SK-N-SH treated with all-trans-retinoic acid at 6 μM for 48 hours (cell line): Measurements from ENCODE around the gene PKDCC.

ENCODE experiments used
- ARNTL ChIP-seq: fragments of 450-650 bp; formaldehyde crosslinking; IDR thresholded peaks from 2 replicates; pipeline ENCODE4 v1.5.0; 2020; ENCODE audit warnings: low read depth, mild to moderate bottlenecking, moderate library complexity, borderline replicate concordance
- CSDC2 ChIP-seq: fragments of 250-450 bp; sonication (Bioruptor Pico); IDR thresholded peaks from 2 replicates; pipeline ENCODE4 v1.5.0; 2020; ENCODE audit warnings: mild to moderate bottlenecking, moderate library complexity
- GLIS3 ChIP-seq: fragments of 250-450 bp; sonication (Bioruptor Pico); IDR thresholded peaks from 2 replicates; pipeline ENCODE4 v1.5.0; 2020; ENCODE audit warnings: mild to moderate bottlenecking, moderate library complexity
- PATZ1 ChIP-seq: fragments of 250-450 bp; sonication (Bioruptor Pico); IDR thresholded peaks from 2 replicates; pipeline ENCODE4 v1.8.0; 2020; ENCODE audit warnings: mild to moderate bottlenecking, moderate library complexity, borderline replicate concordance
- POU6F1 ChIP-seq: fragments of 250-450 bp; sonication (Bioruptor Pico); IDR thresholded peaks from 2 replicates; pipeline ENCODE4 v1.8.0; 2021; ENCODE audit warnings: low read depth, mild to moderate bottlenecking, moderate library complexity, borderline replicate concordance
- PPARA ChIP-seq: fragments of 250-450 bp; sonication (Bioruptor Pico); IDR thresholded peaks from 2 replicates; pipeline ENCODE4 v1.5.0; 2020; ENCODE audit warnings: mild to moderate bottlenecking, borderline replicate concordance
- SNAI2 ChIP-seq: fragments of 250-450 bp; sonication (Bioruptor Pico); IDR thresholded peaks from 2 replicates; pipeline ENCODE4 v1.5.0; 2020; ENCODE audit warnings: mild to moderate bottlenecking, moderate library complexity
- ZC3H10 ChIP-seq: fragments of 250-450 bp; sonication (Bioruptor Pico); IDR thresholded peaks from 2 replicates; pipeline ENCODE4 v1.5.1; 2021; ENCODE audit warnings: mild to moderate bottlenecking, moderate library complexity
- ZFP3 ChIP-seq: fragments of 250-450 bp; sonication (Bioruptor Pico); IDR thresholded peaks from 2 replicates; pipeline ENCODE4 v1.5.0; 2020; ENCODE audit warnings: mild to moderate bottlenecking, moderate library complexity
- ZFP30 ChIP-seq: fragments of 450-650 bp; formaldehyde crosslinking; IDR thresholded peaks from 2 replicates; pipeline ENCODE4 v1.5.0; 2022; ENCODE audit warnings: mild to moderate bottlenecking, moderate library complexity
- ZNF70 ChIP-seq: fragments of 450-650 bp; formaldehyde crosslinking; IDR thresholded peaks from 2 replicates; pipeline ENCODE4 v1.5.0; 2020; ENCODE audit warnings: mild to moderate bottlenecking, moderate library complexity
- TF ChIP-seq, protein P1 (sequence below): fragments of 250-450 bp; sonication (Bioruptor Pico); IDR thresholded peaks from 2 replicates; pipeline ENCODE4 v1.5.0; 2020; ENCODE audit warnings: mild to moderate bottlenecking, moderate library complexity
- TF ChIP-seq, protein P2 (sequence below): fragments of 250-450 bp; sonication (Bioruptor Pico); IDR thresholded peaks from 2 replicates; pipeline ENCODE4 v1.5.1; 2021; ENCODE audit warnings: mild to moderate bottlenecking, moderate library complexity
- TF ChIP-seq, protein P3 (sequence below): fragments of 250-450 bp; sonication (Bioruptor Pico); IDR thresholded peaks from 2 replicates; pipeline ENCODE4 v1.5.1; 2020; ENCODE audit warnings: low read depth, mild to moderate bottlenecking, moderate library complexity

DNA sequence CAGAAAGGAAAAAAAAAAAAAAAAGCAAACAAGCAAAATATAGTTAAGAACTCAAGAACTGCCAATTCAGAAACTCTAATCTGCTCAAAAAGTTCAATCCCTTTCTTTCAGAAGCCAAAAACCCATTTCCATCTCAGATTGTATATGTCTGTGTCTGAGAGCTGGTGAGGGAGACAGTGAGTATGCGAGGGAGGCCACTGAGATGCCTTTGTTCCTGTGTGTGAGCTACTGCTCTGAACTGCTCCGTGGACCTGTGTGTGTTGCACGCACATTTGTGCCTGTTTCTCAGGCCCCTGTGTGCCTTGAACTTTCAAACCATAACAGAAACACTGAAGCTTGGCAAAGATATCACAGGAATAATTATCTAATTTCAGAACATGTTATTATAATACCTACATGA is 2.5 kb upstream of the PKDCC start:
- no peak for TF ChIP-seq POU6F1 (CRISPR knock-in tag)
- no peak for TF ChIP-seq ARNTL (CRISPR knock-in tag)
- TF ChIP-seq, protein P1, sequence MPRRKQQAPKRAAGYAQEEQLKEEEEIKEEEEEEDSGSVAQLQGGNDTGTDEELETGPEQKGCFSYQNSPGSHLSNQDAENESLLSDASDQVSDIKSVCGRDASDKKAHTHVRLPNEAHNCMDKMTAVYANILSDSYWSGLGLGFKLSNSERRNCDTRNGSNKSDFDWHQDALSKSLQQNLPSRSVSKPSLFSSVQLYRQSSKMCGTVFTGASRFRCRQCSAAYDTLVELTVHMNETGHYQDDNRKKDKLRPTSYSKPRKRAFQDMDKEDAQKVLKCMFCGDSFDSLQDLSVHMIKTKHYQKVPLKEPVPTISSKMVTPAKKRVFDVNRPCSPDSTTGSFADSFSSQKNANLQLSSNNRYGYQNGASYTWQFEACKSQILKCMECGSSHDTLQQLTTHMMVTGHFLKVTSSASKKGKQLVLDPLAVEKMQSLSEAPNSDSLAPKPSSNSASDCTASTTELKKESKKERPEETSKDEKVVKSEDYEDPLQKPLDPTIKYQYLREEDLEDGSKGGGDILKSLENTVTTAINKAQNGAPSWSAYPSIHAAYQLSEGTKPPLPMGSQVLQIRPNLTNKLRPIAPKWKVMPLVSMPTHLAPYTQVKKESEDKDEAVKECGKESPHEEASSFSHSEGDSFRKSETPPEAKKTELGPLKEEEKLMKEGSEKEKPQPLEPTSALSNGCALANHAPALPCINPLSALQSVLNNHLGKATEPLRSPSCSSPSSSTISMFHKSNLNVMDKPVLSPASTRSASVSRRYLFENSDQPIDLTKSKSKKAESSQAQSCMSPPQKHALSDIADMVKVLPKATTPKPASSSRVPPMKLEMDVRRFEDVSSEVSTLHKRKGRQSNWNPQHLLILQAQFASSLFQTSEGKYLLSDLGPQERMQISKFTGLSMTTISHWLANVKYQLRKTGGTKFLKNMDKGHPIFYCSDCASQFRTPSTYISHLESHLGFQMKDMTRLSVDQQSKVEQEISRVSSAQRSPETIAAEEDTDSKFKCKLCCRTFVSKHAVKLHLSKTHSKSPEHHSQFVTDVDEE: no peak
- no peak for TF ChIP-seq ZFP30 (CRISPR knock-in tag)
- TF ChIP-seq CSDC2 (CRISPR knock-in tag): no peak
- no peak for TF ChIP-seq ZNF70 (CRISPR knock-in tag)
- TF ChIP-seq PPARA (CRISPR knock-in tag): no peak
- TF ChIP-seq, protein P2, sequence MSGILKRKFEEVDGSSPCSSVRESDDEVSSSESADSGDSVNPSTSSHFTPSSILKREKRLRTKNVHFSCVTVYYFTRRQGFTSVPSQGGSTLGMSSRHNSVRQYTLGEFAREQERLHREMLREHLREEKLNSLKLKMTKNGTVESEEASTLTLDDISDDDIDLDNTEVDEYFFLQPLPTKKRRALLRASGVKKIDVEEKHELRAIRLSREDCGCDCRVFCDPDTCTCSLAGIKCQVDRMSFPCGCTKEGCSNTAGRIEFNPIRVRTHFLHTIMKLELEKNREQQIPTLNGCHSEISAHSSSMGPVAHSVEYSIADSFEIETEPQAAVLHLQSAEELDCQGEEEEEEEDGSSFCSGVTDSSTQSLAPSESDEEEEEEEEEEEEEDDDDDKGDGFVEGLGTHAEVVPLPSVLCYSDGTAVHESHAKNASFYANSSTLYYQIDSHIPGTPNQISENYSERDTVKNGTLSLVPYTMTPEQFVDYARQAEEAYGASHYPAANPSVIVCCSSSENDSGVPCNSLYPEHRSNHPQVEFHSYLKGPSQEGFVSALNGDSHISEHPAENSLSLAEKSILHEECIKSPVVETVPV (CRISPR knock-in tag): no peak
- no peak for TF ChIP-seq ZC3H10 (CRISPR knock-in tag)
- no peak for TF ChIP-seq GLIS3 (CRISPR knock-in tag)
- TF ChIP-seq, protein P3, sequence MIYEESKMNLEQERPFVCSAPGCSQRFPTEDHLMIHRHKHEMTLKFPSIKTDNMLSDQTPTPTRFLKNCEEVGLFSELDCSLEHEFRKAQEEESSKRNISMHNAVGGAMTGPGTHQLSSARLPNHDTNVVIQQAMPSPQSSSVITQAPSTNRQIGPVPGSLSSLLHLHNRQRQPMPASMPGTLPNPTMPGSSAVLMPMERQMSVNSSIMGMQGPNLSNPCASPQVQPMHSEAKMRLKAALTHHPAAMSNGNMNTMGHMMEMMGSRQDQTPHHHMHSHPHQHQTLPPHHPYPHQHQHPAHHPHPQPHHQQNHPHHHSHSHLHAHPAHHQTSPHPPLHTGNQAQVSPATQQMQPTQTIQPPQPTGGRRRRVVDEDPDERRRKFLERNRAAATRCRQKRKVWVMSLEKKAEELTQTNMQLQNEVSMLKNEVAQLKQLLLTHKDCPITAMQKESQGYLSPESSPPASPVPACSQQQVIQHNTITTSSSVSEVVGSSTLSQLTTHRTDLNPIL (CRISPR knock-in tag): no peak
- TF ChIP-seq PATZ1 (CRISPR knock-in tag): no peak
- no peak for TF ChIP-seq ZFP3 (CRISPR knock-in tag)
- TF ChIP-seq SNAI2 (CRISPR knock-in tag): no peak
